GM12864 (cell line): ENCODE data around the gene PUS10.

ENCODE experiments used
- DNase-seq: peaks from one replicate; pipeline ENCODE4 v3.0.0-alpha.2; 2011; ENCODE audit warnings: low read depth
- H3K4me3 ChIP-seq: 2 replicates; pipeline ENCODE4 v1.5.1; 2011; ENCODE audit warnings: mild to moderate bottlenecking, low read depth, low read length, control low read depth
- TF ChIP-seq, protein P1 (sequence below): IDR thresholded peaks from 2 replicates; pipeline ENCODE4 v1.5.1; 2011; ENCODE audit warnings: low read depth, mild to moderate bottlenecking, moderate library complexity, low read length, control low read depth, inconsistent platforms; ENCODE audit errors: missing control alignments

PUS10 gene

GRCh38 chr2:61011678-61012077, 6.4 kb downstream of the PUS10 start:
- no peak overlapping the region for H3K4me3 ChIP-seq
- no peak for DNase-seq

DNA sequence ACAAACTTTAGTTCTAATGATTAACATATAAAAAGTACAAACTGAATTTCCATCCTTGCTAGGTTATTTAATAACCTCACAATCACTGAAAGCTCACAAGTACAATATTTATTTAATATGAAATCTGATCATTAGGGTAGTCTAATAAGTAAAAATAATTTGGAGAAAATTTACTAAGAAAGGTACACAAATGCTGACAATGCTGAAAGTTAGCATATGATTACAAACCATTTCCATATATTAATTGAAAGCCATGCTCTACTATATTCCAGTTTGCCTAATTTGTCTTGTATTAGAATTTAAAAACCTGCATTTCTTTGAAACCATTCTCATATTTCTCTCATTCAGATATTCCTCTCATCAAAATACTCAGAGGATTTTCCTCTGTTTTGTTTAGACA, 8.7 kb downstream of the PUS10 start:
- DNase-seq: no peak
- no peak overlapping the region for H3K4me3 ChIP-seq
- TF ChIP-seq, protein P1, sequence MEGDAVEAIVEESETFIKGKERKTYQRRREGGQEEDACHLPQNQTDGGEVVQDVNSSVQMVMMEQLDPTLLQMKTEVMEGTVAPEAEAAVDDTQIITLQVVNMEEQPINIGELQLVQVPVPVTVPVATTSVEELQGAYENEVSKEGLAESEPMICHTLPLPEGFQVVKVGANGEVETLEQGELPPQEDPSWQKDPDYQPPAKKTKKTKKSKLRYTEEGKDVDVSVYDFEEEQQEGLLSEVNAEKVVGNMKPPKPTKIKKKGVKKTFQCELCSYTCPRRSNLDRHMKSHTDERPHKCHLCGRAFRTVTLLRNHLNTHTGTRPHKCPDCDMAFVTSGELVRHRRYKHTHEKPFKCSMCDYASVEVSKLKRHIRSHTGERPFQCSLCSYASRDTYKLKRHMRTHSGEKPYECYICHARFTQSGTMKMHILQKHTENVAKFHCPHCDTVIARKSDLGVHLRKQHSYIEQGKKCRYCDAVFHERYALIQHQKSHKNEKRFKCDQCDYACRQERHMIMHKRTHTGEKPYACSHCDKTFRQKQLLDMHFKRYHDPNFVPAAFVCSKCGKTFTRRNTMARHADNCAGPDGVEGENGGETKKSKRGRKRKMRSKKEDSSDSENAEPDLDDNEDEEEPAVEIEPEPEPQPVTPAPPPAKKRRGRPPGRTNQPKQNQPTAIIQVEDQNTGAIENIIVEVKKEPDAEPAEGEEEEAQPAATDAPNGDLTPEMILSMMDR: no peak

More at GRCh38 chr2:61011678-61012077, 6.4 kb downstream of the PUS10 start:
- TF ChIP-seq, protein P1: no peak

DNA sequence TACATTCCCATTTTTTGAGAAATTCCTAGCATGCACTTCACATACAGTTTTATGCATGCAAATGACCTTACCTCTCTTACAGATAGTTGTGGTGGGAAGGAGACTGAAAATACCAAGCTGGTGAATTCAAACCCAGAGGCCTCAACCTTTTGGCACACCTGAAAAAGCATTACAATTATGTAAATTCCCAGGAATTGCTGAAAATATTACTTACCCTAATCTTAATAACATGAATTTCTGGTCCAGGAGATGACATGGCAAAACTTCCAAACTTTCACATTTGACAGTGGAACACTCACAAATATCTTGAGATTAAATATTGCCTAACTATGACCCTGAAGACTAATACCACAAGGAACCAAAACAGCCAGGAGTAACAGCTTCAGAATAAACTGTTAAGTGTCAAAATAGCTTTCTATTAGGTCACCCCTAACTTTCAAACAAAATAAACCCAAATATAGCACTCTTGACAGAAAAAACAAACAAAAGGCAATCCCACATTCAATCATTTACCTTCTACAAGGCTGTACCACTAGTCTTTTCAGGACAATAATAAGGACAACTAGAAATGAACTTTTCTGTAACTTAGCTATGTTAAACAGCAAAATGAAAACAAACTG, 11.5 kb downstream of the PUS10 start:
- TF ChIP-seq, protein P1: no peak
- no peak for DNase-seq
- H3K4me3 ChIP-seq: no peak overlapping the region

DNA sequence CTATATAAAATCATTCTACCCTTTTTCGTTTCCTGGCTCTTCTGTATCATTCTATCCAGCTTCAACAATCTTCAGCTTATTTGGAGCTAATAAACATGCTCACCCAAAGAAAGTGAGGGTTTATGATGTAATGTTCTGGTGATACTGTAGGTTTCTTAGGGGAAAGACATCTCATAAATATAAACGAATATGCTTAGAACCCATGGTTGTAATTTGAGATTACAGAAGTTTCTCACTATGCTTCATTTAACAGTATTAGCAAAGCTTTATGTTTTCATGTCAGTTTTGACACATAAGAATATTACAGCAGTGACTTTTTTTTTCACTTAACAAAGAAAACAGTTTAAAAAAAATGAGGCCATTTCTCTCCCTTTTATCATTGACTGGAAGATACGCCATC, 12.3 kb downstream of the PUS10 start:
- TF ChIP-seq, protein P1: no peak
- DNase-seq: no peak
- H3K4me3 ChIP-seq: no peak overlapping the region

DNA sequence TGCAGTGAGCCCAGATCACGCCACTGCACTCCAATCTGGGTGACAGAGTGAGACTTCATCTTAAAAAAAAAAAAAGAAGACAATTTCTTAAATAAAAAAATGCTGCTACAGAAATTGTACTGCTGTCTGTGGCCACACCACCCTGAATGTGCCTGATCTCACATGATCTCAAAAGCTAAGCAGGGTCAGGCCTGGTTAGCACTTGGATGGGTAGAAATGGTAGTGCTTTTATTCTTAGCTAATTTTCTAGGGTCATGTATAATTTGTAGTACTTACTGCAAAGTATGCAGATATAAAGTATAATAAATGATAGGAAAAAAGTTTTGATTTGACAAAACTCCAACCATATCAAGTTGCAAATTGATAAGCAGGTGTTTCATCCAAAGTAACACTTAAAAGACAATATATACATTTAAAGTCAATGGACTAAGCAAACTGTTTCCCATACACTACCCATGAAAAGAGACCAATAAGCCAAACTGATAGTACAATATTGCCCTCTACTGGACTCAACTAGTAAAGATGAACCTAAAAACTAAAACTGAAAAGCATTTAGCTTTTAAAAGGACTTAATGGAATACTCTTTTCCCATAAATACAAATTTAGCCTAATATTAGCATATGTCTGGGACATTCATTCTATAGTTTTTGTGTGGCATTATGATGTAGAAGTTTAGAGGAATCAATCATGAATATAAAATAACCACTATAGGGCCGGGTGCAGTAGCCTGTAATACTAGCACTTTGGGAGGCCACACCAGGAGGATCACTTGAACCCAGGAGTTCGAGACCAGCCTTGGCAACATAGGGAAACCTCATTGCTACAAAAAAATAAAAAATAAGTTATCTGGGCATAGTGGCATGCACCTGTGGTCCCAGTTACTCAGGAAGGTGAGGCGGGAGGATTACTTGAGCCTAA, 19.2 kb downstream of the PUS10 start:
- no peak for DNase-seq
- TF ChIP-seq, protein P1: peak; percentile 18
- H3K4me3 ChIP-seq: no peak overlapping the region

DNA sequence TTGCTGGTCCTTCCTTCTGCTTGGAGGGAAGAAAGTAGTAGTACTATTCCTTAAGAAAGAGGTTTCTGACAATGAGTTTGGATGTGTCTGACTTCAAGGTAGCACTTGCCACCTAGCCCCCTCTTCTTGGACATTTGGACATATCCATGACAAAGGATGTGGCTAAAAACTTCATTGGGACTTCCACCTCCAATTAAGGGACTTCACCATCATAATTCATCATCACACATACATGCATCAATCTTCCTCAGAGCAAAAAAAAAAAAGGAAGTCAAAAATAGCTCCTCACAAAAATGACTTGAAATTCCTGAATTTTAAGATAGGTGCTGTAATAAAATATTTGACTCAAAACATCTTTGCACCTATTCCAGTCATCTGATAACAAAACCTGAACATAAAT, 23.9 kb downstream of the PUS10 start:
- H3K4me3 ChIP-seq: no peak overlapping the region
- TF ChIP-seq, protein P1: no peak
- no peak for DNase-seq
